H1 (cell line): ENCODE measurements around the gene MRPL41. TPM values are rescaled to one million over a fixed set of nuclear protein-coding genes. Genes with fewer than 3 reads are reported as not detected.

ENCODE experiments used
- CBX8 ChIP-seq: fragments of 300-800, 300-1000 bp; sonication (generic); IDR thresholded peaks from 2 replicates; pipeline ENCODE4 v1.7.1; 2016; ENCODE audit warnings: low read depth, low read length, borderline replicate concordance
- CEBPB ChIP-seq: IDR thresholded peaks from 2 replicates; pipeline ENCODE4 v1.6.1; 2012; ENCODE audit warnings: low read depth, low read length
- SIRT6 ChIP-seq: IDR thresholded peaks from one replicate; pipeline ENCODE4 v1.7.1; 2012; ENCODE audit warnings: low read length, inconsistent platforms
- SP4 ChIP-seq: IDR thresholded peaks from 2 replicates; pipeline ENCODE4 v1.6.1; 2012; ENCODE audit warnings: low read length, inconsistent platforms
- SUZ12 ChIP-seq: fragments of 200-600 bp; sonication (generic); IDR thresholded peaks from 2 replicates; pipeline ENCODE4 v1.6.1; 2012; ENCODE audit warnings: mild to moderate bottlenecking, inconsistent platforms, low read length, moderate library complexity, mixed read lengths
- TAF1 ChIP-seq: IDR thresholded peaks from 2 replicates; pipeline ENCODE4 v1.6.1; 2011; ENCODE audit warnings: mild to moderate bottlenecking, low read depth, low read length
- polyA plus RNA-seq, 7 experiments: library from polyadenylated mRNA; depleted of rRNA in 3 of 7; stranded (reverse) in 5 of 7; unstranded in 2 of 7; fragments of >200 nt in 5 of 7; fragments of 200-250 nt in 2 of 7; gene quantifications; 1 replicate in 5 of 7; 2 replicates in 1 of 7; 4 replicates in 1 of 7; pipeline versions ENCODE4 v1.2.1 to v1.2.3, GENCODE V29; 2011 to 2013; ENCODE audit warnings: missing spikeins in 2 of 7, mixed read lengths in 2 of 7
- total RNA-seq: library from RNA; stranded (reverse); fragmentation: NEBNext Ultra II Directional; extraction: Animal tissue kit (Norgen Biotek cat#: 25700); gene quantifications from 2 replicates; pipeline ENCODE4 v1.2.1, GENCODE V29; 2021
- TF ChIP-seq, protein P1 (sequence below): IDR thresholded peaks from 2 replicates; pipeline ENCODE4 v1.6.1; 2012; ENCODE audit warnings: low read length, inconsistent platforms

The MRPL41 gene
- total and polyA plus RNA-seq, 2 of the 8 experiments (the other 6 are each of a cell fraction or from before 2014, with no cell fraction given) = 47.2 to 58.1 TPM

DNA sequence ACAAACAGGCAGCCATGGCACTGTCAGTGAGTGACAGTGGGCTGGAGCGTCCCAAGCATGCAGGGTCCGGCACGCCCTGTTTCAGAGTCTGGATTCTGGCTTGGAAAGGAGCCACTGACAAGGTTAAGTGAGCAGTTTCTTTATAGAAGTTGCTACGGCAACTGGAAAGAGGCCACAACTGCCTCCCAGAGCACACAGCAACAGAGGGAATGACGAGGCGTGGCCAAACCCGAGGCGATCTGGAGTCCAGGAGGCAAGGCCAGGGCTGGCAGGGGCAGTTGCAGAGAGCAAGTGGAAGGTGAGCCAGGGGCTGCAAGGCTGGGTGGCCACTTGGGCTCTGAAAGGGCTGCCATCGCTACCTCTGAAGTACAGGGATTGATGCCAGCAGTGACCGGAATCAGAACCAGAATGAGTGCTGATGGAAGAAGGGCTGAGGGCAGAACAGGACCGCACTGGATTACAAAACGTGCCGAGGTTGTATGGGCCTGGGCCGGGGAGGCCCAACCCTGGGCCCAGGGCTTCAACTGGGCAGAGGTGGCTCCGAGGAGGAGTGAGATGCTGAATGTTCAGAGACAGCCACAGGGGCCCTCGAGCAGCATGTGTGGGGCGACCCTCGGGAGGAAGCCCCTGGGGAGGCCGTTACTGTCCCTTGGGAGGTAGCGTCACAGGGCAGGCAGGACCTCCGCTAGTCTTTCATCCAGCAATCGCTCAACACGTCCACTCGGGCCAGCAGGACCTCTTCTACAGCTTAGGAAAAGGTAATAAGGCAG is 4.6 kb downstream of the MRPL41 start (continued):
- TF ChIP-seq, protein P1, sequence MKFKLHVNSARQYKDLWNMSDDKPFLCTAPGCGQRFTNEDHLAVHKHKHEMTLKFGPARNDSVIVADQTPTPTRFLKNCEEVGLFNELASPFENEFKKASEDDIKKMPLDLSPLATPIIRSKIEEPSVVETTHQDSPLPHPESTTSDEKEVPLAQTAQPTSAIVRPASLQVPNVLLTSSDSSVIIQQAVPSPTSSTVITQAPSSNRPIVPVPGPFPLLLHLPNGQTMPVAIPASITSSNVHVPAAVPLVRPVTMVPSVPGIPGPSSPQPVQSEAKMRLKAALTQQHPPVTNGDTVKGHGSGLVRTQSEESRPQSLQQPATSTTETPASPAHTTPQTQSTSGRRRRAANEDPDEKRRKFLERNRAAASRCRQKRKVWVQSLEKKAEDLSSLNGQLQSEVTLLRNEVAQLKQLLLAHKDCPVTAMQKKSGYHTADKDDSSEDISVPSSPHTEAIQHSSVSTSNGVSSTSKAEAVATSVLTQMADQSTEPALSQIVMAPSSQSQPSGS = no peak
- TF ChIP-seq SUZ12 (no peak), CBX8 (no peak), CEBPB (no peak), TAF1 (no peak), SIRT6 (no peak), SP4 (no peak)
